ENCODE data around the gene AHNAK2.

GRCh38 chr14:104925855-104926609 lies 52.1 kb downstream of the AHNAK2 start:
- TF ChIP-seq, protein P1, sequence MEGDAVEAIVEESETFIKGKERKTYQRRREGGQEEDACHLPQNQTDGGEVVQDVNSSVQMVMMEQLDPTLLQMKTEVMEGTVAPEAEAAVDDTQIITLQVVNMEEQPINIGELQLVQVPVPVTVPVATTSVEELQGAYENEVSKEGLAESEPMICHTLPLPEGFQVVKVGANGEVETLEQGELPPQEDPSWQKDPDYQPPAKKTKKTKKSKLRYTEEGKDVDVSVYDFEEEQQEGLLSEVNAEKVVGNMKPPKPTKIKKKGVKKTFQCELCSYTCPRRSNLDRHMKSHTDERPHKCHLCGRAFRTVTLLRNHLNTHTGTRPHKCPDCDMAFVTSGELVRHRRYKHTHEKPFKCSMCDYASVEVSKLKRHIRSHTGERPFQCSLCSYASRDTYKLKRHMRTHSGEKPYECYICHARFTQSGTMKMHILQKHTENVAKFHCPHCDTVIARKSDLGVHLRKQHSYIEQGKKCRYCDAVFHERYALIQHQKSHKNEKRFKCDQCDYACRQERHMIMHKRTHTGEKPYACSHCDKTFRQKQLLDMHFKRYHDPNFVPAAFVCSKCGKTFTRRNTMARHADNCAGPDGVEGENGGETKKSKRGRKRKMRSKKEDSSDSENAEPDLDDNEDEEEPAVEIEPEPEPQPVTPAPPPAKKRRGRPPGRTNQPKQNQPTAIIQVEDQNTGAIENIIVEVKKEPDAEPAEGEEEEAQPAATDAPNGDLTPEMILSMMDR (IDR thresholded peaks at IDR 0.05) = no peak
- no peak for TF ChIP-seq POLR2AphosphoS5 (IDR thresholded peaks at IDR 0.05; ENCODE audit: low read depth, low read length)
- TF ChIP-seq, protein P2, sequence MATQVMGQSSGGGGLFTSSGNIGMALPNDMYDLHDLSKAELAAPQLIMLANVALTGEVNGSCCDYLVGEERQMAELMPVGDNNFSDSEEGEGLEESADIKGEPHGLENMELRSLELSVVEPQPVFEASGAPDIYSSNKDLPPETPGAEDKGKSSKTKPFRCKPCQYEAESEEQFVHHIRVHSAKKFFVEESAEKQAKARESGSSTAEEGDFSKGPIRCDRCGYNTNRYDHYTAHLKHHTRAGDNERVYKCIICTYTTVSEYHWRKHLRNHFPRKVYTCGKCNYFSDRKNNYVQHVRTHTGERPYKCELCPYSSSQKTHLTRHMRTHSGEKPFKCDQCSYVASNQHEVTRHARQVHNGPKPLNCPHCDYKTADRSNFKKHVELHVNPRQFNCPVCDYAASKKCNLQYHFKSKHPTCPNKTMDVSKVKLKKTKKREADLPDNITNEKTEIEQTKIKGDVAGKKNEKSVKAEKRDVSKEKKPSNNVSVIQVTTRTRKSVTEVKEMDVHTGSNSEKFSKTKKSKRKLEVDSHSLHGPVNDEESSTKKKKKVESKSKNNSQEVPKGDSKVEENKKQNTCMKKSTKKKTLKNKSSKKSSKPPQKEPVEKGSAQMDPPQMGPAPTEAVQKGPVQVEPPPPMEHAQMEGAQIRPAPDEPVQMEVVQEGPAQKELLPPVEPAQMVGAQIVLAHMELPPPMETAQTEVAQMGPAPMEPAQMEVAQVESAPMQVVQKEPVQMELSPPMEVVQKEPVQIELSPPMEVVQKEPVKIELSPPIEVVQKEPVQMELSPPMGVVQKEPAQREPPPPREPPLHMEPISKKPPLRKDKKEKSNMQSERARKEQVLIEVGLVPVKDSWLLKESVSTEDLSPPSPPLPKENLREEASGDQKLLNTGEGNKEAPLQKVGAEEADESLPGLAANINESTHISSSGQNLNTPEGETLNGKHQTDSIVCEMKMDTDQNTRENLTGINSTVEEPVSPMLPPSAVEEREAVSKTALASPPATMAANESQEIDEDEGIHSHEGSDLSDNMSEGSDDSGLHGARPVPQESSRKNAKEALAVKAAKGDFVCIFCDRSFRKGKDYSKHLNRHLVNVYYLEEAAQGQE (IDR thresholded peaks at IDR 0.05; ENCODE audit: insufficient read depth in 1 of 2, low read depth in 2 of 2, low read length in 1 of 2) = no peak
